ENCODE results near the gene OR52B2.
"Not testable (repeated sequence)": the region's sequence is repeated elsewhere in the genome, so short reads cannot be mapped to it uniquely, and the experiment has no call there.

Gene OR52B2

DNA sequence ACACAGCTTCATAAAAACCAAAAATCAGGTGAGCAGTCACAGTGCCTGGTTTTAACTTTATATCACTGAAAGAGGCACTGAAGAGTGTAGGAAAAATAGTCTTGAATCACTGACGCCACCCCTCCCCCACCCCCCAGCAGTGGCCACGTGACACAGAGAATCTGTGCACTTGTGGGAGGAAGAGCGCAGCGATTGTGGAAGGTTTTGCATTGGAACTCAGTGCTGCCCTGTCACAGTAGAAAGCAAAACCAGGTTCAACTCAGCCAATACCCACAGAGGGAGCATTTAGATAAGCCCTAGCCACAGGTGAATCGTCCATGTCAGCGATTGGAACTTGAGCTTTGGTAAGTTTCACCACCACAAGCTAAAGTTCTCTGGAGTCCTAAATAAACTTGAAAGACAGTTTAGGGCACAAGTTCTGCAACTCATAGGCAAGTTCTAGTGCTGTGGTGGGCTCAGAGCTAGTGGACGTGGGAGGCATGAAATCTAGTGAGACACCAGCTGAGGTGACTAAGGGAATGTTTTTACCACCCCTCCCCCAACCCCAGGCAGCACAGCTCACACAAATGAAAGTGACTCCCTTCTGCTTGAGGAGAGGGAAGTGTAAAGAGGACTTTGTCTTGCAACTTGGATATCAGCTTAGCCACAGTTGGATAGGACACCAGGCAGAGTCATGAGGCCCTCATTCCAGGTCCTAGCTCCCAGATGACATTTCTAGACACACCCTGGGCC is 13.3 kb downstream of the OR52B2 start:
- TF ChIP-seq, protein P1, sequence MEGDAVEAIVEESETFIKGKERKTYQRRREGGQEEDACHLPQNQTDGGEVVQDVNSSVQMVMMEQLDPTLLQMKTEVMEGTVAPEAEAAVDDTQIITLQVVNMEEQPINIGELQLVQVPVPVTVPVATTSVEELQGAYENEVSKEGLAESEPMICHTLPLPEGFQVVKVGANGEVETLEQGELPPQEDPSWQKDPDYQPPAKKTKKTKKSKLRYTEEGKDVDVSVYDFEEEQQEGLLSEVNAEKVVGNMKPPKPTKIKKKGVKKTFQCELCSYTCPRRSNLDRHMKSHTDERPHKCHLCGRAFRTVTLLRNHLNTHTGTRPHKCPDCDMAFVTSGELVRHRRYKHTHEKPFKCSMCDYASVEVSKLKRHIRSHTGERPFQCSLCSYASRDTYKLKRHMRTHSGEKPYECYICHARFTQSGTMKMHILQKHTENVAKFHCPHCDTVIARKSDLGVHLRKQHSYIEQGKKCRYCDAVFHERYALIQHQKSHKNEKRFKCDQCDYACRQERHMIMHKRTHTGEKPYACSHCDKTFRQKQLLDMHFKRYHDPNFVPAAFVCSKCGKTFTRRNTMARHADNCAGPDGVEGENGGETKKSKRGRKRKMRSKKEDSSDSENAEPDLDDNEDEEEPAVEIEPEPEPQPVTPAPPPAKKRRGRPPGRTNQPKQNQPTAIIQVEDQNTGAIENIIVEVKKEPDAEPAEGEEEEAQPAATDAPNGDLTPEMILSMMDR (IDR thresholded peaks at IDR 0.05; ENCODE audit: low read depth, low read length) = no peak
- no peak for DNase-seq (ENCODE audit: low read depth in 2 of 2)
- H3K4me3 ChIP-seq (replicated peaks in 1 of 2; ENCODE audit: low read depth in 2 of 2, low read length in 2 of 2) = no peak overlapping the region

DNA sequence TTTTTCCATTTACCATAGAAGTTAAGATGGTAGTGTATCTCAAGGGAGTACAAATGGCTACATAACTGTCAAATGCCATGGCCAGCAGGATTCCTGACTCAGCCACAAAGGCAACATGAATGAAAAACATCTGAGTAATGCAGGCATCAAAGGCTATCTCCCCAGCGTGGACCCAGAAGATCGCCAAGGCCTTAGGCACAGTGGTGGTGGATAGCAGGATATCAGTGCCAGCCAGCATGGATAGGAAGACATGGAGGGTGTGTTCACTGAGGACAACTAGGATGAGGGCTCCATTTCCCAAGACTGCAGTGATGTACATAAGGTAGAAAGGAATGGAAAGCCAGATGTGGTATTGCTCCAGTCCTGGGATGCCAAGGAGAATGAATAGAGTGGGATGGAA is 18.0 kb downstream of the OR52B2 start:
- no peak for DNase-seq (ENCODE audit: low read depth in 2 of 2)
- H3K4me3 ChIP-seq (replicated peaks in 1 of 2; ENCODE audit: low read depth in 2 of 2, low read length in 2 of 2) = no peak overlapping the region
- TF ChIP-seq, protein P1 (IDR thresholded peaks at IDR 0.05; ENCODE audit: low read depth, low read length) = no peak

DNA sequence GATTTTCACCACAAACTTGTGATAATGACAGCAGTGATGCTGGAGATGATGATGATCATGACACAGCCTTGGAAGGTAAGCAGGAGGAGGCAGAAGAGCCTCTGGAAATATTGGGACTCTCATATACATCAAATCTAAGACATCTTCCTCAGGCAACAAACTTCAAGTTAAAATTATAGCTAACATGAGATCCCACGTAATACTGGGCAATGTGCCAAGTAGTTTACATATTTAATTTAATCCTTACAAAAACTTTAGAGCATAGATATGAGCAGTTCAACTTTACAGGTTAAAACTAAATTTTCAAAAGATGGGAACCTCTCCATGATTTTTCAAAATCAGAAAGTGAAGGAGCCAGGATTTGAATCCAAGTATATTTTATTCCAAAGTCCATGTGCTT is 19.0 kb downstream of the OR52B2 start:
- DNase-seq (ENCODE audit: low read depth in 2 of 2) = no peak
- TF ChIP-seq, protein P1 (IDR thresholded peaks at IDR 0.05; ENCODE audit: low read depth, low read length) = no peak
- H3K4me3 ChIP-seq (replicated peaks in 1 of 2; ENCODE audit: low read depth in 2 of 2, low read length in 2 of 2) = no peak overlapping the region

DNA sequence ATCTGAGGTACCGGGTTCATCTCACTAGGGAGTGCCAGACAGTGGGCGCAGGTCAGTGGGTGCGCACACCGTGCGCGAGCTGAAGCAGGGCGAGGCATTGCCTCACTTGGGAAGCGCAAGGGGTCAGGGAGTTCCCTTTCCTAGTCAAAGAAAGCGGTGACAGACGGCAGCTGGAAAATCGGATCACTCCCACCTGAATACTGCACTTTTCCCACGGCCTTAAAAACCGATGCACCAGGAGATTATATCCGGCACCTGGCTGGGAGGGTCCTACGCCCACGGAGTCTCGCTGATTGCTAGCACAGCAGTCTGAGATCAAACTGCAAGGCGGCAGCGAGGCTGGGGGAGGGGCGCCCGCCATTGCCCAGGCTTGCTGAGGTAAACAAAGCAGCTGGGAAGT is 26.4 kb downstream of the OR52B2 start:
- DNase-seq (ENCODE audit: low read depth in 2 of 2); H3K4me3 ChIP-seq (replicated peaks in 1 of 2; ENCODE audit: low read depth in 2 of 2, low read length in 2 of 2): not testable (repeated sequence)

DNA sequence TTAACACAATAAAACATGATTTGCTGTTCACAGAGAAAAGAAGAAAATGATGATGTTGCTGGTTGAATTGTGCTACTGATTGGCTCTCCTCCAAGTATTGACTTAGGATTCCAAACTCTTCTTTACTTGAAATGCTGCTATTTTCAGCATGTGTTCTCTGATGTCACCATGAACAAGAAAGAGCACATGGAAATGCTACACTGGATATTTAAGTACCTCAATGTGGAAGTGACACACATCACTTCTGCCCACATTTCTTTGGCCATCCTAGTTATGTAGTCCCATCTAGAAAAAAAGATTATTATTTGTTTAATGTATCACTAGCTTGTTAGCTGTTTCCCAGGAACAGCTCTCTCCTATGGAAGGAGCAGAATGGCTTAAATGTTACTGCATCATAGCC is 27.2 kb downstream of the OR52B2 start:
- TF ChIP-seq, protein P1 (IDR thresholded peaks at IDR 0.05; ENCODE audit: low read depth, low read length) = no peak
- H3K4me3 ChIP-seq (replicated peaks in 1 of 2; ENCODE audit: low read depth in 2 of 2, low read length in 2 of 2) = no peak overlapping the region
- DNase-seq (ENCODE audit: low read depth in 2 of 2) = no peak

DNA sequence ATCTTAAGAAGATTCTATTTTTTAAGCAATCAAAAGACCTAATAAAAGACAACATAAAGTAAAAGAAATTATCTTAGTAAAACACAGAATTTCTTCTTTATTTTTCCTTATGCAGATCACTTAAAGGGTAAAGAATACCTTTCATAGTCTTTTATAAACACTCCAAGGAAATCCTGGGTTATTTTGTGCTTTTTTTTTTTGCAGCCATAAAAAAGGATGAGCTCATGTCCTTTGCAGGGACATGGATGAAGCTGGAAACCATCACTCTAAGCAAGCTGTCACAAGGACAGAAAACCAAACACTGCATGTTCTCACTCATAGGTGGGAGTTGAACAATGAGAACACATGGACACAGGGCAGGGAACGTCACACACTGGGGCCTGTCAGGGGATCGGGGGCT is 34.2 kb downstream of the OR52B2 start:
- not testable (repeated sequence) for DNase-seq (ENCODE audit: low read depth in 2 of 2); H3K4me3 ChIP-seq (replicated peaks in 1 of 2; ENCODE audit: low read depth in 2 of 2, low read length in 2 of 2)

DNA sequence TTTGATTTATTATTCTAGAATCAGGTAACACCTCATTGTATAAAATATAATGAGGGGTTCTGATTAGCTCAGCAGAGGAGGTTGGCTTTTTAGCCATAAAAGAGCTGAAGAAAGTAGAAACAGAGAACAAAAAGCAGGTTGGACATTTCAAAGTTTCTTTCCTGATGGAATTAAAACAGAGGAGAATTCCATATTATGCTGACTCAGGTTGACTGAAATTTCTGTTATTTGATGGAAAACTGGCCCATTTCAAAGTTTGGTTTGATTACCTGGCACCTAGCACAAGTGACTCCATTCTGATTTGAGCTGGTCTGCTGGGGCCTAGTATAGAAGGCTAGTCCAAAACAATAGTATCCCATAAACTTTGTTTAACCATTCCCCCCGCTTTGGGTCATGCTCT is 37.7 kb downstream of the OR52B2 start:
- TF ChIP-seq, protein P1 (IDR thresholded peaks at IDR 0.05; ENCODE audit: low read depth, low read length) = no peak
- H3K4me3 ChIP-seq (replicated peaks in 1 of 2; ENCODE audit: low read depth in 2 of 2, low read length in 2 of 2) = no peak overlapping the region

DNA sequence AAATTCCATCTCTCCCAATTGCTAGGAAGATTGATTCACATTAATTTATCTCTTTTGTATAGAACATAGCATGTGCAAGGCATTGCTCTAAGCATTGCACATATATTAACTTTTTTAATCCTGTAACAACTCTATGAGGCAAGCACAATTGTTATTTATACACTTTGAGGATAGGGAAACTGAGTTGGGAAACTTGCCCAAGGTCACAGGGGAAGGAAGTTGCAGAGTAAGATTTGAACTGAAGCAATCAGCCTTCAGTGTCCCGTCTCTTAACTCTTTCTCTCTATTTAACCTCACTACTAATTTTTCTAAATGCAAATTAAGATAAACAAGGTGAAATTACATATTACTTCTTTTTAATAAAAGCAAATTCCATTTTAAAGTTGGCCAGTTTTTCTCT is 40.5 kb downstream of the OR52B2 start:
- DNase-seq (ENCODE audit: low read depth in 2 of 2) = no peak
- TF ChIP-seq, protein P1 (IDR thresholded peaks at IDR 0.05; ENCODE audit: low read depth, low read length) = no peak
- no peak overlapping the region for H3K4me3 ChIP-seq (replicated peaks in 1 of 2; ENCODE audit: low read depth in 2 of 2, low read length in 2 of 2)

More for the DNA sequence above, 37.7 kb downstream of the OR52B2 start:
- DNase-seq (ENCODE audit: low read depth in 2 of 2) = no peak
